ENCODE results near the gene PPIL4.

Gene PPIL4

GRCh38 chr6:149563928-149564325 is 18.1 kb upstream of the PPIL4 start:
- no peaks in the 10 kb centered on the region for H3K9me3 ChIP-seq (ENCODE audit: control insufficient read depth, insufficient read depth, low read length)
- peaks cover 22% of the 10 kb centered on the region for H3K4me1 ChIP-seq (ENCODE audit: control insufficient read depth, low read length)
- H3K9me2 ChIP-seq (replicated peaks; ENCODE audit: control insufficient read depth, low read length) = no peaks in the 10 kb centered on the region
- peaks cover 17% of the 10 kb centered on the region for H3K27me3 ChIP-seq (ENCODE audit: control insufficient read depth, low read length)
- H3F3A ChIP-seq (ENCODE audit: control insufficient read depth, insufficient read depth) = peaks cover 16% of the 10 kb centered on the region
- H4K20me1 ChIP-seq (ENCODE audit: control insufficient read depth, insufficient read depth, low read depth, low read length) = peaks cover 7% of the 10 kb centered on the region; the same call in 1 of the 2 replicates
- no peak overlapping the region for H3K27ac ChIP-seq (ENCODE audit: low read depth, low read length)
- H3K36me3 ChIP-seq (ENCODE audit: control insufficient read depth, low read length) = peaks cover 14% of the 10 kb centered on the region
- no peak overlapping the region for H3K4me2 ChIP-seq (ENCODE audit: low read length)
- no peak for TF ChIP-seq CTCF (IDR thresholded peaks at IDR 0.05; ENCODE audit: low read depth, low read length, poor library complexity, severe bottlenecking)
- TF ChIP-seq EZH2phosphoT487 (IDR thresholded peaks at IDR 0.05; ENCODE audit: borderline replicate concordance, low read length) = no peak
- peaks cover 26% of the 10 kb centered on the region for H3K79me2 ChIP-seq (ENCODE audit: control insufficient read depth, low read length)
- H3K4me3 ChIP-seq (ENCODE audit: low read length) = no peak overlapping the region

- Histone ChIP-seq H3K9me2 (replicated peaks; ENCODE audit: control insufficient read depth, low read length) (no peaks in the 10 kb centered on the region), H3K27me3 (ENCODE audit: control insufficient read depth, low read length) (peaks cover 18% of the 10 kb centered on the region), H3K27ac (ENCODE audit: low read depth, low read length) (no peak overlapping the region), H4K20me1 (ENCODE audit: control insufficient read depth, insufficient read depth, low read depth, low read length) (peaks cover 7% of the 10 kb centered on the region; the same call in 1 of the 2 replicates), H3K4me3 (ENCODE audit: low read length) (no peak overlapping the region), H3F3A (ENCODE audit: control insufficient read depth, insufficient read depth) (peaks cover 16% of the 10 kb centered on the region), H3K79me2 (ENCODE audit: control insufficient read depth, low read length) (peaks cover 22% of the 10 kb centered on the region), H3K9me3 (ENCODE audit: control insufficient read depth, insufficient read depth, low read length) (no peaks in the 10 kb centered on the region), H3K4me2 (ENCODE audit: low read length) (no peak overlapping the region), H3K4me1 (ENCODE audit: control insufficient read depth, low read length) (peaks cover 22% of the 10 kb centered on the region), H3K36me3 (ENCODE audit: control insufficient read depth, low read length) (peaks cover 14% of the 10 kb centered on the region)
- TF ChIP-seq CTCF (IDR thresholded peaks at IDR 0.05; ENCODE audit: low read depth, low read length, poor library complexity, severe bottlenecking) (no peak), EZH2phosphoT487 (IDR thresholded peaks at IDR 0.05; ENCODE audit: borderline replicate concordance, low read length) (no peak)
These were observed 17.5 kb upstream of the PPIL4 start for GRCh38 chr6:149563203-149563927.

GRCh38 chr6:149560736-149561135 is 14.9 kb upstream of the PPIL4 start:
- Histone ChIP-seq H3K79me2 (ENCODE audit: control insufficient read depth, low read length) (no peaks in the 10 kb centered on the region), H3K9me3 (ENCODE audit: control insufficient read depth, insufficient read depth, low read length) (no peaks in the 10 kb centered on the region), H4K20me1 (ENCODE audit: control insufficient read depth, insufficient read depth, low read depth, low read length) (no peaks in the 10 kb centered on the region), H3F3A (ENCODE audit: control insufficient read depth, insufficient read depth) (peaks cover 15% of the 10 kb centered on the region), H3K4me3 (ENCODE audit: low read length) (no peak overlapping the region), H3K27ac (ENCODE audit: low read depth, low read length) (no peak overlapping the region), H3K9me2 (replicated peaks; ENCODE audit: control insufficient read depth, low read length) (no peaks in the 10 kb centered on the region), H3K4me1 (ENCODE audit: control insufficient read depth, low read length) (peaks cover 8% of the 10 kb centered on the region), H3K36me3 (ENCODE audit: control insufficient read depth, low read length) (no peaks in the 10 kb centered on the region), H3K4me2 (ENCODE audit: low read length) (no peak overlapping the region), H3K27me3 (ENCODE audit: control insufficient read depth, low read length) (peaks cover 23% of the 10 kb centered on the region)
- TF ChIP-seq EZH2phosphoT487 (IDR thresholded peaks at IDR 0.05; ENCODE audit: borderline replicate concordance, low read length) (no peak), CTCF (IDR thresholded peaks at IDR 0.05; ENCODE audit: low read depth, low read length, poor library complexity, severe bottlenecking) (peak; percentile 47)
